Astrocyte of the spinal cord (primary cell): ENCODE measurements around the gene PLA2G4D.

Experiments used
- DNase-seq: peaks from one replicate; pipeline ENCODE4 v3.0.0; 2011; ENCODE audit warnings: low read depth, low spot score
- H3K4me3 ChIP-seq: 2 replicates; pipeline ENCODE4 v1.5.1; 2011; ENCODE audit warnings: low read depth, mild to moderate bottlenecking, low read length, moderate library complexity
- in situ Hi-C: cut with HindIII; loops from 2 replicates; pipeline ENCODE4 v1.10.0; 2017; ENCODE audit warnings: low sequenced_read_pairs
- TF ChIP-seq, protein P1 (sequence below): IDR thresholded peaks from 2 replicates; pipeline ENCODE4 v1.5.1; 2012; ENCODE audit warnings: low read depth, mild to moderate bottlenecking, low read length, inconsistent platforms

The PLA2G4D gene

DNA sequence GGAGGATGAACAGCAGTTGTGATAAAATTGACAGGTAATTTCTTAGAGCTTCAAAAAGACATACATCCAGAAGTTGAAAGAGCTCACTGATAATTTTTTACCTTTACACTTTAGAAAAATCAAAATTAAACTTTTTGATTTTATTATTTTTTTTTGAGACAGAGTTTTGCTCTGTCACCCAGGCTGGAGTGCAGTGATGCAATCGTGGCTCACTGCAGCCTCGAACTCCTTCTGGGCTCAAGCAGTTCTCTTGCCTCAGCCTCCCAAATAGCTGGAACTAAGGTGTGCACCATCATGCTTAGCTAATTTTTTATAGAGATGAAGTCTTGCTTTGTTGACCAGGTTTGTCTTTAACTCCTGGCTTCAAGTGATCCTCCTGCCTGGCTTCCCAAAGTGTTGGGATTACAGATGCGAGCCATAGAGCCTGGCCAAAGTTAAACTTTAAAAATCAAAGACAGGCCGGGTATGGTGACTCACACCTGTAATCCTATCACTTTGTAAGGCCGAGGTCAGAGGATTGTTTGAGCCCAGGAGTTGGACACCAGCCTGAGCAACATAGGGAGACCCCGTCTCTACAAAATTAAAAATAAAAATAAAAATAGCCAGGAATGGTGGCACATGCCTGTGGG lies 40.4 kb upstream of the PLA2G4D start:
- DNase-seq, result no peak
- TF ChIP-seq, protein P1, sequence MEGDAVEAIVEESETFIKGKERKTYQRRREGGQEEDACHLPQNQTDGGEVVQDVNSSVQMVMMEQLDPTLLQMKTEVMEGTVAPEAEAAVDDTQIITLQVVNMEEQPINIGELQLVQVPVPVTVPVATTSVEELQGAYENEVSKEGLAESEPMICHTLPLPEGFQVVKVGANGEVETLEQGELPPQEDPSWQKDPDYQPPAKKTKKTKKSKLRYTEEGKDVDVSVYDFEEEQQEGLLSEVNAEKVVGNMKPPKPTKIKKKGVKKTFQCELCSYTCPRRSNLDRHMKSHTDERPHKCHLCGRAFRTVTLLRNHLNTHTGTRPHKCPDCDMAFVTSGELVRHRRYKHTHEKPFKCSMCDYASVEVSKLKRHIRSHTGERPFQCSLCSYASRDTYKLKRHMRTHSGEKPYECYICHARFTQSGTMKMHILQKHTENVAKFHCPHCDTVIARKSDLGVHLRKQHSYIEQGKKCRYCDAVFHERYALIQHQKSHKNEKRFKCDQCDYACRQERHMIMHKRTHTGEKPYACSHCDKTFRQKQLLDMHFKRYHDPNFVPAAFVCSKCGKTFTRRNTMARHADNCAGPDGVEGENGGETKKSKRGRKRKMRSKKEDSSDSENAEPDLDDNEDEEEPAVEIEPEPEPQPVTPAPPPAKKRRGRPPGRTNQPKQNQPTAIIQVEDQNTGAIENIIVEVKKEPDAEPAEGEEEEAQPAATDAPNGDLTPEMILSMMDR, result no peak
- in situ Hi-C loops, result no loop called here
- H3K4me3 ChIP-seq, result no peak overlapping the region

DNA sequence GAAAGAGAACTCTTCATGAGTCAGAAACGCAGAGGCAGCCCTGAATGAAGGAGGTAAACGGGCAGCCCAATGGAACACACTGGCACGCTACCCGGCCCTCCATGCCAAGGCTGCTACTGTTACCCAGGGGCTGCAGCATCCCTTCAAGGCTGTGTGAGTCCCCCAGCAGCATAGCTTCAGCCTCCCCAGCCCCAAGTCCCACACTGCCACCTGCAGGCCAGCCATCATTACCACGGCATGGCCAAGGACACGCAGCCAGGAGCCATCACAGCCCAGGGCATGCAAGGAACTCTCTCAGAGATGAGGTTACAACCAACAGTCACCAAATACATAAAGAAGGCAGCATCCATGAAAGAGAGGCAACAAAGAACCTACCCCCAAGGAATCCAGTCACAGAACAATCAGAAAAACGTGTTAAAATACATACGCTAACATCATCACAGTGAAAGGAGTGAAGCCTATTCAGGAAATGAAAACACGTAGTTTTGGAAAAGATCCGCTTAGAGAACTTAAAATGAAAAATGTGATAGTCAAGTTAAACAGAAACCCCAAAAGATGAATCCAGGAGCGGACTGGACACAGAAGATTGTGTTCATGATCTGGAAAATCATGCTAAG lies 39.6 kb upstream of the PLA2G4D start:
- TF ChIP-seq, protein P1, result peak; percentile 73
- in situ Hi-C loops, result no loop called here
- no peak for DNase-seq
- H3K4me3 ChIP-seq, result no peak overlapping the region

DNA sequence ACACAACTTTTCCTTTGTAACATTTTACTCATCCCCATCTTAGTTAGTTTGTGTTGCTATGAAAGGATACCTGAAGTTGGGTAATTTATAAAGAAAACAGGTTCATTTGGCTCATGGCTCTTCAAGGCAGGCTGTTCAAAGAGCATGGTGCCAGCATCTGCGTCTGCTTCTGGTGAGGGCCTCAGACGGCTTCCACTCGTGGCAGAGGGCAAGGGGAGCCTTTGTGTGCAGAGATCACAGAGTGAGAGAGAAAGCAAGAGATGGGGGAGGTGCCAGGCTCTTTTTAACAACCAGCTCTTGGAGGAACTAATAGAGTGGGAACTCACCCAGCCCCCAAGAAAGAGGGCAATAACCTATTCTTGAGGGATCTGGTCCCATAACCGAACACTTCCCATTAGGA lies 39.0 kb upstream of the PLA2G4D start:
- TF ChIP-seq, protein P1, result no peak

DNA sequence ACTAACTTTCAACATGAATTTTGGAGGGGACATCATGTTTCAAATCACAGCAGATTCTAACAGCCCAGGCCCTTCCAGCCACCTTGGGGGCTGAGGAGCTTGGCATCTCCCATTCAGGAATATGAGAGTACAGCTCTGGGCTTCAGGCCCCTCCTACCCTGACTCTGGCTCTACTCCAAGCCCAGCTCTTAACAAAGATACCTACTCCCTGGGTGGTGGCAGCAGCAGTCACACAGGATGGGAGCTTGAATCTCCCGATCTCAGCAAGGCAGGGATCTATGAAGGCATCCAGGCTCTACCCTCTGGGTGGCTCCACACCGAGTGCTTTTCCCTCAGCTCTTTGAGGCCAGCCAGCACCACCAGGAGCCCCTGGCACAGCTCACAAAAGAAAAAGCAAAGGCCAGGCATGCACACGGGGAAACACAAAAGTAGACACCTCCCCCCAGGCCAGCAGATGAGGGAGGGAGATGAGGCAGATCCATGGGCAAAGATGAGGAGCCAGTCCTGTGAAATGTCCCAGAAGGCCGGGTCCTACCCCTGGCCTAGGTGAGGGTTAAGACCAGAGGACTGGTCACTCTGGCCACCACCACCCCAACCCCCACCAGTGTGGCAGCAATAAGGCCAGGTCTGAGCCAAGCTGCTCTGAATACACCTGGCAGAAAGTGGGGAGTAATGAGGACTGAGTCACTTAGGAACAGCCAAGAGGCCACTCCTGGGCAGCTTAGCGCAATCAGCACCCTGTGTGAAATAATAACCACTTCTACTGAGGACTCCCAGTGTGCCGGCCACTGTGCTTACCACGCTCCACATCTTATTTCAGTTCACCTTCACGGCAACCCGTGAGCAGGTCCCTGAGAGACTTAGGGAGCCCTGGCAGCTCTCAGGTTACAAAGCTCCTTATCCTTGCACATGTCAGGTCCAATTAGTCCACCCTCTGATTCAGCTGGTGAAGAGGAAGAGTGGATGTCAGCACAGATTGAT lies 37.8 kb upstream of the PLA2G4D start:
- in situ Hi-C loops, result no loop called here
- no peak for DNase-seq
- H3K4me3 ChIP-seq, result no peak overlapping the region
- TF ChIP-seq, protein P1, result no peak

More for the DNA sequence above, 39.0 kb upstream of the PLA2G4D start:
- in situ Hi-C loops, result no loop called here
- DNase-seq, result no peak
- no peak overlapping the region for H3K4me3 ChIP-seq

DNA sequence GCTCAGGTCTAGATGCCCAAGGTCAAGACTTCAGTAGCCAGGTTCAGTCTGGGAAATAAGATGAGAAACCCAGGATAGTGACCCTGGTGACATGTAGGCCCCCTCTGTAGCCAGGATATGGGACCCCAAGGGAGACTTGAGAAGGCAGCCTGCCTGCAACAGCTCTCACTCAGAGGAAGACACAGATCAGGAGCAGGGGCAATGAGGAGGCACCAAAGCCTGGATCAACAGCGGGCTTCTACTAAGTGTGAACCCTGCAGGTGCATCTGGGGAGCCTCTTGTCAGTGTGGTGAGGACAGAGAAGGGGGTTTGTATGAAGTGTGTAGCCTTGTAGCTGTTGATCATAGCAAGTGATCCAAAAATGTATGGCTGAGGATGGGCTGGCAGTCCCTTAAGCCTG lies 36.6 kb upstream of the PLA2G4D start:
- in situ Hi-C loops, result no loop called here
- H3K4me3 ChIP-seq, result no peak overlapping the region
- DNase-seq, result no peak
- TF ChIP-seq, protein P1, result no peak

DNA sequence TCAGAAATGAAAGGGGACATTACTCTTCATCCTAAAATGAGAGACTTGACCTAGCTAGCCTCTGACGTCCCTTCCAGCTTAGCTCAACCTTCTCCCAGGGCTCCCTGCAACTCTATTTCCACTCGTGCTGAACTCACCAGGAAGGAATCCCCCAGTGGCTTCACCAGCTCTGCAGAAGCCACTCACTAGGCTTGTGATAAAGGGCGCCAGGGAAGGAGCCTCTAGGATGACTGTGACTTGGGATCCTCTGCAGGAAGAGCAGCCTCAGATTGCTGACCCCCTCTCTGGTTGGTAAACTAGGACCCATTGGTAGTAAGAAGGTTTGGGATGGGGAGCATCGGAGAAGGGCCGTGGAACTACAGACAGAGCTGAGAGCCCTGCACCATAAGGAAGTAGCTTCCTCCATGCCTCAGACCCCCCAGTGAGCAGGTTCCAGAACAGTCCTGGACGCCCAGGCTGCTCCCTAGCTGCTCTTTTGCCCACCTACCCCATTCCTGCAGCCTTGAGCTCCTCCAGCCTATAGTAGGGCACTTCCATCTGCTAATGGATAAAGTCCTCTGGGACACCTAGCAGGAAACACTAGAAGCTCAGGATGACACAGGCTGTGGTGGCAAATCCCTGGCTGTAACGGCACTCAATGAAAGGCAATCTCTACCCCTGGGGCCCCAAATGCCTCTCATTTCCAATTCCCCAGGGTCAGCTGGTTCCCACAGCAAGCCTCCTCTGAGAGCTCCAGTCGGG lies 36.1 kb upstream of the PLA2G4D start:
- no peak for DNase-seq
- in situ Hi-C loops, result no loop called here
- H3K4me3 ChIP-seq, result no peak overlapping the region
- TF ChIP-seq, protein P1, result no peak
